Stimulated activated CD8-positive, alpha-beta memory T cell treated with anti-CD3 and anti-CD28 coated beads, Interleukin-7, amount 100 ng/mL, for 48 hours (primary cell): ENCODE data around the gene CERS5.

Experiments
- DNase-seq, 2 donors: peaks; one replicate each; pipeline ENCODE4 v3.0.0-alpha.2; 2020; ENCODE audit warnings: low read depth in 1 of 2; ENCODE audit errors: extremely low read depth in 1 of 2

Gene CERS5

DNA sequence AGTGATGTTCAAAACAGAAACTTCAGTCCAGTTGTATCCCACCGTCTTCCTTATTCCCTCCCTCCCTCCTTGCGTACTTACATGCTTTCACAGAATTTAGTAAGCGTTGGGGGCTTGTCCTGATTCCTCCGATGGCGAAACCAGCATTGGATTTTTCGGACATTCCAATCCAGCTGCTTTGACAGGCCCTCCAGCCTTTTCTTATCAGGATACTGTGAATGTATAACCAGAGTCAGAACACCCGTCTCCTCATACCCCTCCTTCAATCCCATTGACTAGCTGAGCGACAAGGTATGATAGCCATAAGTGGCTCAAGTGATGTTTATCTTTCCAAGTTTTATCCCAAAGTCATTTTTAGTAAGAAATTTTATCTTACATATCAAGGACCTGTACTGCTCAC is 24.2 kb downstream of the CERS5 start:
- no peak for DNase-seq

DNA sequence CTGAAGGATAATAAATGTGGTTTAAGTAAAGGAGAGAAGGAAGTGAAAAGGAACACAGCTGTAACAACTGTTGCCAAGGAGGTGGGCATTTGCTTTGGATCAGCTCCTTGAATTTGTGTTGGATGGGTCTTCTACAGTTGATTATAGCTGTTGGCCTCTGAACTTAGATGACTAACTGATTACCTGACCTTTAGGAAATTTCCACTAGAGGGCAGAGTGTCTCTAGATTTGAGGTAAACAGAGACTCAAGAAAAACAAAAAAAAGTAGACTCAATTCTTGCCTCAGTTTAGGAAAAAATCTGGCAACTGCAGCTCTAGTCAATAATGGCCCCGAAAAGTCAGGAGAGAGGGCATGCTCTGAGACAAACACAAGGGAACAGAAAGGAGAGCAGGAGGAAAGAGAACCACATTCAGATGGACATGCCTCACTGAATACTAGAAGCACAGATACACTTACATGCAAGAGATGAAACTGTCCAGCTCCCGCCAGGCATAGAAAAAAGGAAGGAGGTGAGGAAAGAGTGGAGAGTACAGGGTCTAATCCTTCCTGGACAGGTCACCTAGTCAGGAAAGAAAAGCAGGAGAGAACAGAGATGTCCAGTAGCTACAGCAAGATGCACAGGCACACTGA is 34.5 kb downstream of the CERS5 start:
- DNase-seq: no peak

DNA sequence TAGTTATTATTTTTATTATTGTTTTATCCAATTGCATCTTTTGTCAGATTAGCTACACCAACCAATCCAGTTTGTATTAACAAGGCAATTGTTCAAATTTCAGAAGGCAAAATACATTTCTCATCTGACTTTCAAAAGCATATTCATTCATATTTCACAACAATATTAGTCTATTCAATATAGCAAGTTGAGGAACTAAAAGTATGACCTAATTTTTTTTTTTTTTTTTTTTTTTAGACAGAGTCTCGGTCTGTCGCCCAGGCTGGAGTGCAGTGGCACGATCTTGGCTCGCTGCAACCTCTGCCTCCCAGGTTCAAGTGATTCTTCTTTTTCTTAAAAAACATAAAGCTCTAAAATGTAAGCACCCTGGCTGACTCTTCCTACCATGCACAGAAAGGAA is 37.9 kb downstream of the CERS5 start:
- no peak for DNase-seq

- no peak for DNase-seq
Observed at GRCh38 chr12:50127546-50127945, 39.6 kb downstream of the CERS5 start.

DNA sequence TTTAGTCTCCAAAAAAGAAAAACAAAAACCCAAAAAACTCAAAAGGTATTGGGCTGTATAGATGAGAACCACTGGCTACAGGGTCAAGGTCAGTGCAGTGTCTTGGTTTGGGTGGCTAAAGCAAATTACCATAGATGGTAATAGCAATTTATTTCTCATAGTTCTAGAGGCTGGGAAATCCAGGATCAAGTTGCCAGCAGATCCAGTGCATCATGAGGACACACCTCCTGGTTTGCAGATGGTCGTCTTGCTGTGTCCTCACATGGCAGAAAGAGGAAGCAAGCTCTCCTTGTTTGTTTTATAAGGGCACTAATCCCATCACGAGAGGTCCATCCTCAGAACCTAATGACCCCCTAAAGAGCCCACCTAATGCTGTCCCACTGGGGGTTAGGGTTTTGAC is 44.0 kb downstream of the CERS5 start:
- no peak for DNase-seq

GRCh38 chr12:50121641-50122040 is 45.5 kb downstream of the CERS5 start:
- no peak for DNase-seq

- no peak for DNase-seq
Observed at GRCh38 chr12:50120953-50121352, 46.2 kb downstream of the CERS5 start.

- no peak for DNase-seq
Observed at GRCh38 chr12:50120521-50120920, 46.6 kb downstream of the CERS5 start.

DNA sequence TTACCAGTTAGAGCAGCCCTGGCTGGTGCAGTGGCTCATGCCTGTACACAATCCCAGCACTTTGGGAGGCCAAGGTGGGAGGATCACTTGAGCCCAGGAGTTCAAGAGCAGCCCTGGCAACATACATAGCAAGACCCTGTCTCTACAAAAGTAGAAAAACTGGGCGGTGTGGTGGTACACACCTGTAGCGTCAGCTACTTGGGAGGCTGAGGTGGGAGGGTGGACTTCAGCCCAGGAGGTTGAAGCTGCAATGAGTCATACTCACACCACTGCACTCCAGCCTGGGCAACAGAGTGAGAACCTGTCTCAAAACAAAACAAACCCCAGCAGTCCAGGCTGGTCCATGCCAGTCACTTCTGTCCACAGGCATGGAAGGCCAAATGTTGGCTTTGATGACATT is 47.8 kb downstream of the CERS5 start:
- DNase-seq: no peak

DNA sequence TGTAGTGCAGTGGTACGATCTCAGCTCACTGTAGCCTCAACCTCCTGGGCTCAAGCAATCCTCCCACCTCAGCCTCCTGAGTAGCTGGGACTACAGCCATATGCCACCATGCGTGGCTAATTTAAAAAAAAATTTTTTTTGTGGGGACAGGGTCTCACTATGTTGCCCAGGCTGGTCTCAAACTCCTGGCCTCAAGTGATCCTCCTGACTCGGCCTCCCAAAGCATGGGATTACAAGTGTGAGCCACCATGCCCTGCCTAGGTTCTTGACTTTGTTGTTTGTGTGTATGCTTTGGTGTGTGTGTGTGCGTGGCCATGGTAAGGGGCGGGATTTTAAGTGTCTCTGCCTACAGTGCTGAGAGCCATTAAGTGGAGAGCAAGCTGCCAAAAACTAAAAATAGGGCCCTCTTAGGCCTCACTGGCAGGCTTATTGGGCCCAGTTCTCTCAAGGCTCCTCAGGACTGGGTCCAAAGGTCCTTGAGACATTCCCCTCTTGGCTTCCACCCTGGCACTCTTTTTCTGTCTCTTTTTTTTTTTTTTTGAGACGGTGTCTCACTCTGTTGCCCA is 50.0 kb downstream of the CERS5 start:
- DNase-seq: no peak

- DNase-seq: no peak
Observed at GRCh38 chr12:50112456-50113218, 54.5 kb downstream of the CERS5 start.

DNA sequence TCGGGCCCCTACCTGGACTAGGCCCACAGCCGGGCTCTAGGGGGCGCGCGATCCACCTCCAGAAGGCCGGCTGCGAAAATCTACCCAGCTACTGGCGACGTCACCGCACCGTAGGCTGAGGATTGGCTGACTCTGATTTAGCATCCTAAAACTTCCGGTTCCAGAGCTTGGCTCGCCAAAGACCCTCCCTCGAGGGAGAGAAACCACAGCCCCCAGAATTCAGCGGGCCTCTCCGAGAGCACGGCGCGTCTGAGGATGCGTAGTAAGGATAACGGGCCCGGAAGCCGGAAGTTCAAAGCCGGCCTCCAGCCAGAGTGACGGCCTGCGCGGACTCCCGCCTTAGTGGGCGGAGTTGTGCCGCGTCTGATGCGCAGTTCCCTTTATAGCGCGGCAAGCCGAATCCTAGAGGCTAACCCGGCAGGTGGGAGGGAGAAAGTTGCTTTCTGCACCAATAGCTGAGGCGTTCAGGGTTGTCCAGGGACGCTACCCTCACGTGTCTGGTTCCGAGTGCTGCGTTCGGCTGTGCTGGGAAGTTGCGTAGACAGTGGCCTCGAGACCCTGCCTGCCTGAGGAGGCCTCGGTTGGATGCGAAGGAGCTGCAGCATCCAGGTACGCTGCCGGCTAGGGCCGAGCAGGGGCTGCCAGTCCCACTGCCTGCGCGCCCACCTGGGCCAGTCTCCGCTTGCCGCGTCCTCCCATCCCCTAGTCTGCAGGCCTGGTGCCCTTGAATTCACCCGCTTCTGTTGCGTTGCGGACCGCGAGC is 55.3 kb downstream of the CERS5 start, which contains the start of gene COX14:
Gene COX14, plus strand, starts transcription at position 544 of the 763 bp plus-strand sequence. CDS start 7,808 bp downstream, outside the sequence.
- DNase-seq: peak; percentile 98

- no peak for DNase-seq
Observed at GRCh38 chr12:50111395-50111692, 55.8 kb downstream of the CERS5 start.

- DNase-seq: no peak
Observed at GRCh38 chr12:50110762-50111351, 56.3 kb downstream of the CERS5 start.

DNA sequence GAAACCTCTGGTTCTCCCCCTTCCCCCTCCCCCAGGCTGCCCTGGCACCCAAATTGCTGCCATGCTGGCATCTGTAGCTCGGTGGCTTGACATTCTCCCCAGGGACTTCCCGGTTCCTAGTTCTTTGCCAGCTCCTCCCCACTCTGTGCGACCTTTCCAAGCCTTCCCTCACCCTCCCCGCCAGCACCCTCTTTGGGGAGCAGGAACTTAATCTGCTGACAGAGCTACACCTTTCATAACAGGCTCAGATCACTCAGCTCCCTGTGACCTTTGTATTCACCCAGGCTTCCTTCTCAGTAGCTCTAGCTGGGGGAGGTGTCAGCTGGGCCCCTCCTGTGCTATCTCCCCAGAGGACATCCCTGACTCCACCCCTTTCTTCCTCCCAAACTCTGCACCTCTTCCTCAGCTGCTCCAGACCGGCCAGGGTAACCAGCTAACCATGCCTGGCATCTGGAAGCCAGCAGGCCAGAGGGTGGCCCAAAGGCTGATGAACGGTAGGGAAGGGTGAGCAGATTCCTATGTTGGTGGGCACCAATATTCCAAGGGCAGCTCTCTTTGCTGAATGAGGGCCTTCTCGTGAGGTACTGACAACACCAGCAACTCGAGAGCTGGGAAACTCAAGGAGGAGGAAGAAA is 56.9 kb downstream of the CERS5 start:
- no peak for DNase-seq

DNA sequence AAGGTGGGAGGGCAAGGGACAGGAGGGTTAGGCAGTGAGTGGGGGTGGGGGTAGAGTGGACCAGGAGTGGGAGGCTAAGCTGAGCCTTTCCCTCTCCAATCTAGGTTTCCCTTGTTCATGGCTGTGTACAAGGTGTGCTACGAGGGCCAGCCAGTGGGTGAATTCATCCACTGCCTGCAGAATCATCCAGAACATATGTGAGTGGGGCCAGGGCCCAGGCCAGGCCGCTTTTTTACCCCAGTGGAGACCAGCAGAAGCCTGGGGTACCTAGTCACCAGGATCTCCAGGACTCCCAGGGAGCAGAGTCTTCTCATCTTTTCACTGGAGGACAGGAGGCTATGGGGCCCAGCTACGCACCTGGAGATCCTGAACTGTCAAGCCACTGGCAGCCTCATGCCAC is 57.9 kb downstream of the CERS5 start:
- no peak for DNase-seq

DNA sequence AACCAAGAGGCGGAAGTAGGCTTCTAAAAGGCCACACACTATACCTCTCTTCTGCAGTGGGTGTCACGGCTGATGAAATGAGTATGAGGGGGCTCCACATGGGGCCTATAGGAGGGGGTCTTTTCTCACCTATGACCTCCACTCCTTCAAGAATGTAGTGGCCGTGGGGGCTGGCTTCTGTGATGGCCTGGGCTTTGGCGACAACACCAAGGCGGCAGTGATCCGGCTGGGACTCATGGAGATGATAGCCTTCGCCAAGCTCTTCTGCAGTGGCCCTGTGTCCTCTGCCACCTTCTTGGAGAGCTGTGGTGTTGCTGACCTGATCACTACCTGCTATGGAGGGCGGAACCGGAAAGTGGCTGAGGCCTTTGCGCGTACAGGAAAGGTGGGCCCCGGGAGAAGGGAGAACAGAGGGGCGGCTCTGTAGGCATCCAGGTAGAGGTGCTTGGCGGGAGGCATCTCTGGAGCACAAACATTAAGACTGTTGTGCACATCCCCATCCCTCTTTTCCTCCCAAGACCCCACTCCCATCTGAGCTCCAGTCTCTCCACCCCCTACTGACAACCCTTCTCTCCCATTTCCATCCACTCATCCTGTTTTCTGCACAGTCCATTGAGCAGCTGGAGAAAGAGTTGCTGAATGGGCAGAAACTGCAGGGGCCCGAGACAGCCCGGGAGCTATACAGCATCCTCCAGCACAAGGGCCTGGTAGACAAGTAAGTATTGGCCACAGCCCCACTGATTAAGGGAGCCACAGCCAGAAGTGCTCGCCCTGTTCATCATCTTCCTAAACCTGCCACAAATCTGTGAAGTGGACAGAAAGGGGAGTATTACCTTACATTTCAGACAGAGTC is 59.5 kb downstream of the CERS5 start:
- no peak for DNase-seq

- DNase-seq: no peak
Observed at GRCh38 chr12:50106907-50107306, 60.3 kb downstream of the CERS5 start.

DNA sequence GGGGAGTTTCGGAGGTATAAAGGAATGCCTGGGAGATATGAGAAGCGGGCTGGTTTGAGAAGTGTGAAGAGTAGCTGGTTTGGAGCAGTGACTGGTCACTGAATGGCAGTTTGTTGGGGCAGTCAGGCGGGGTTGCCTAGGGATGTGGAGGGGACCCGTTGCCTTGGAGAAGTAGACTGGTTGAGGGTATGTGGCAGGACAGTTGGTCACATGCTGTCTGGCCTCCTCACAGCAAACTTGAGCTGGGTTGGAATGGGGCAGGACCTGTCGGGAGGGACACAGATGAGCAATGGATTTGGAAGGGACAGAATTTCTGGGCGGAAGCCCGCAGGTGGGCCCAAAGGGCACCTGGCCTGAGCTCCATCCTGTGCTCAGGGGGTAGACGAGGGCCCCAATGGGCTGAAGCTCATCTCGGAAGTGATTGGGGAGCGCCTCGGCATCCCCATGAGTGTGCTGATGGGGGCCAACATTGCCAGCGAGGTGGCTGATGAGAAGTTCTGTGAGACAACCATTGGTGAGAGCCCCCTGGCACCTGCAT is 61.2 kb downstream of the CERS5 start:
- DNase-seq: no peak
